Kidney tubule cell (primary cell): Measurements from ENCODE around the gene MDH1.
"Not testable (repeated sequence)": the region's sequence is repeated elsewhere in the genome, so short reads cannot be mapped to it uniquely, and the experiment has no call there.

Experiments
- DNase-seq: peaks from one replicate; pipeline ENCODE4 v3.0.0-alpha.2; 2018; ENCODE audit warnings: low spot score

MDH1 gene

GRCh38 chr2:63589148-63589958 is 590 bp downstream of the MDH1 start:
- peak; percentile 14 for DNase-seq

DNA sequence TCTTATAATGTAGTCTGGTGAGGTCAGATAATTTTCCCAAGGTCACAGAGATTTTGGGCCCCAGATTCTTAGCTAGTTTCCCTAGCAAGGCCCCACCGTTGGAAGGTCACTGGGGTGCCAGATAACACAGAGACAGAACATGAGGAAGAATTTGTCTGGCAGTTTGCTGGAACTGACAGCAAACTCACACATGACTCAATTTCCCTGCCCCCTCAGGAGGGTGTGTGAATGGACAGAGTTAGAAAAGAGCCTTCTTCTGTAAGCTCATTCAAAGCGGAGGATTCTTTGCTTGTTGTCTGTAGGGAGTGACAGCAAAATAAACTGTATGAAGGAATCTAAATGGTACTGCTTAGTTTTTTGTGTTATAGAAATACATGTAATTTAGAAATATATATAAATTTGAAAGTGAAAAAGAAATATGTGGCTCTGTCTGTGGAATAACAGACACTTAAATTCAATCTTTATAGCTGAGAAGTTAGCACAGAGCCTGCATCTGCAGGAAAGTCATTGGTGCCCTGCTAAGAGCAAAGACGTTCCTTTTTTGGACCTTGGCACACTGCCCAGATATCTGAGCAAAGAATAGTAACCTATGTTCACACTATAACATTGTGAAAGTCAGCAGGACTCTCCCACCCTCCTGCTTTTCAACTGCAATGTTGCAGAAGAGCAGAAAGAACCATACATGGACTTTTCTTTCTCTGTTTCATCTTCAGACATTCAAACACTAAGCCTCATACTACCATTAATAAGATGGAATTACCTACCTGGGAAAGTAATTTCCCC is 2.1 kb downstream of the MDH1 start:
- DNase-seq: peak; percentile 15

DNA sequence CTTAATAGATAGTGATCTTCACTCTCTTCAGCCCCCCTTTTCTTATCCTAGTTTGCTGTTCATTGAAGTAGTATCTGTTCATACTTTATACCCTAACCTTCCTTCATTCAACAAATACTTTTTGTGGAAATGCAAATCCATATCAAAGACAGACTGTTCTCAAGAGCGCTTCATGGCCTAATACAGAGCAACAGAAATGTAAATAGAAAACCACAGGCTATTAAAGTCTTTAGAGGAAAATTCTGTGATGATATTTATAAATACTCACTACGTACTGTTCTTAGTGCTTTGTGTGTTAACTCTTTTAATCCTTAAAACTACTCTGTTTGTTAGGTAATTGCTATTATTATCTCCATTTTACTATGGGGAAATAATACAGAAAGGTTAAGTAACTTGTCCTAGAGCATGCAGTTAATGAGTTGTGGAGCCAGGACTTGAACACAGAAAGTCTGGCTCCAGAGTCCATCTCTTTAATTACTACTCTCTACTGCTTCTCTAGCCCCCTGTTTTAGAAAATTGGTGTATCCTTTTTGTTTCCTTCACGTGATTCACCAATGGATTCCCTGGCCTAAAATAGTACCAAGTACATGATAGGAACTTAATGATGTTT is 2.9 kb downstream of the MDH1 start:
- DNase-seq: no peak

GRCh38 chr2:63594660-63595059 is 5.9 kb downstream of the MDH1 start:
- DNase-seq: peak; percentile 18

DNA sequence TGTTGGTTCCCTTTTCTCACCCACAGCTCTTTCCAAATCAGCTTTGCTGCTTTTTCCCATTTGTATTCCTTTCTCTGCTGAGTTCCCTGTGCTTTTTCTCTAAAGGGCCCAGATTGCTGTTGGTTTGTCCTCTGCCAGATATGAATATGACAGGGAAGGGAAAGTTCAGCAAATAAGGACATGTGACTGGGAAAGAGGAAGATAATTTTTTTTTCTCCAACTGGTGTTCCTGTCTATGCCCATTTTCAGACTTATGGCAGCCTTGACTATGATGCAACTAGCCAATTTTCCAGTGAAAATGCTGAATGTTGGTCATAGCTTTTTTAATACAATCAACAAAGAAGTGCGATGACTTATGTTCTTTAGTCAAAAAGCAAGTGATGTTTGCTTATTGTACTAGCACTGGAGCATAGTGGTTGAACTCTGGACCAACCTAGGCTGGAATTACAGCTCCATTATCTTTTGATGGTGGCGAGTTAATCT is 7.7 kb downstream of the MDH1 start:
- DNase-seq: no peak

GRCh38 chr2:63598981-63599380 is 10.2 kb downstream of the MDH1 start:
- peak; percentile 58 for DNase-seq

GRCh38 chr2:63600881-63601460 is 12.2 kb downstream of the MDH1 start:
- DNase-seq: no peak

- DNase-seq: no peak
Observed at GRCh38 chr2:63604666-63605065, 15.9 kb downstream of the MDH1 start.

GRCh38 chr2:63608865-63609264 is 20.1 kb downstream of the MDH1 start:
- not testable (repeated sequence) for DNase-seq

DNA sequence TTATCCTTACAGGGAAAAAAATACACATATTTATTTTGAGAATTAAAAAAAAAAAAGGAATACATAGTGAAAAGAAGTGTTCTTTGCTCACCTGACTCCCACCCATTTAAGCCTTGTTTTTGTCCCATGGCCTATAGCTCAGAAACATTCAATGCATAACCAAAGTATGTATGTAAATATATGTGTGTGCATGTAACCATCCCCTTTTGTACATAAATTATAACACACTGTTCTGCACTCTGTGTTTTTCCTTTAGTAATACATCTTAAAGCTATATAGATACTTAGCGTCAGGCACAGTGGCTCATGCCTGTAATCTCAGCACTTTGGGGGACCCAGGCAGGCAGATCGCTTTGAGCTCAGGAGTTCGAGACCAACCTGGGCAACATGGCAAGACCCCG is 21.8 kb downstream of the MDH1 start:
- no peak for DNase-seq

GRCh38 chr2:63613391-63613901 is 24.7 kb downstream of the MDH1 start:
- no peak for DNase-seq

DNA sequence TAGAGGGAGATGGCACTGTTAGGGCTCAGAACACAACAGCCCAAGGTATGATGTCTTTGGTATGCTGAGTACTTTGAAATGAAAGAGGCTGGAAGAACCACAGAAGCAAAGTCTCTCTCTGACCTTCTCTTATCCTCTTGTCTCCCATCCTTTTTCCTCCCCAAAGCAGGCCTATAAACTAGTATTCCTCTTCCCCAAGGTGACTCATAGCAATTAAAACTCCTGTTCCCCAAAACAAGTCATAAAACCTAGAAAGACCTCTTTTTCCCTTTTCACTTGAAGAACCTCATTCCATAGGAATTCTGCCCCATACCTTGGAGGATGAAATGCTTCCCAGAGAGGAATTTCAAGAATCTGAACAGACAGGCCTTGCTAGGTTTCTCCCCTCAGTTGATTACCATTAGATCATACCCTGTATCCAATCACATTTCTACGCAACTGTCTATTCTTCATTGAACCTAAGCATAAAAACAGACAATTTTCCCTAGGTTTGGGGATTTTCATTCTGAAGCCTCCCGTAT is 25.7 kb downstream of the MDH1 start:
- DNase-seq: peak; percentile 93

DNA sequence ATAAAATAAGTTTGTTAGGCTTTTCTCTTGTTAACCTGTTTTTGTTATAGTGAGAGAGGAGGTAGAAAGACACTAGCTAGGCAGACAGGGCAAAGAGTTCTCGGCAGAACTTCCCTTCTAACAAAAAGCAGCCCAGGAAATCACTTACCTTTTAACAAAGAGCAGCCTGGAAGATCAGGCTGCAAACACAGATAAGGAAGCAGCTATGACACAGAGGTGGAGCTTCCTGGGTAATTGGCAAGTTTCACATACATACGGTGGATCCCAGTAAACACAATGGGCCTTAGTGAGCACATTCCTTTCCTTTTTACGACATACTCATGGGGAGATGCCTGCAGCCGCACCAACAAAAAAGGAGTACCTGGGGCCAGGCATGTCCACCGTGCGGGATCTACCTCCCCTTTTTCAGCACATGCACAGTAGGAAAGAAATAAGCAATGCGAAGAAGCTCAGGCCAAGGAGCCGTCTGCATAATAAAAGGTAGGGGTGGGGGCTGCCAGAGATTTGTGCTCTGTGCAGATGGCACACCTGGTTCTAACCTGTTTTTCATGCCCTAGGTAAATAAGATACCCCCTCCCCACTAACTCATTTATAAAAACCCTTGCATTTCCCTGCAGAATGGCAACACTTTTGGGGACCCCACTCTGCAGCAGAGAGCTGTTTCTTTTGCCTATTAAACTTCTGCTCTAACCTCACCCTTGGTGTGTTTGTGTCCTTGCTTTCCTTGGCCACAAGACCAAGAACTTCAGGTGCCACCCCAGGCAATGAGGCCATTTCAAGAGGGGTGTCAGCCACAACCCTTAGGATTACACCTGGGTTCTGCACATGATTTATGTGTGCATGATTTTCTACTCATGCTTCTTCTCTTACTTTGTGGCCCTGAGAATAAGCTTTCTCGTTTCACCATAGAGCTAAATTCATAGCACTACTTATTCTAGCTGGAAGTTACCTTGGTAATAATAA is 26.5 kb downstream of the MDH1 start:
- peak; percentile 83 for DNase-seq

- DNase-seq: no peak
Observed at GRCh38 chr2:63617366-63617765, 28.6 kb downstream of the MDH1 start.

- no peak for DNase-seq
Observed at GRCh38 chr2:63619328-63619727, 30.6 kb downstream of the MDH1 start.

- DNase-seq: no peak
Observed at GRCh38 chr2:63622751-63623150, 34.0 kb downstream of the MDH1 start.

DNA sequence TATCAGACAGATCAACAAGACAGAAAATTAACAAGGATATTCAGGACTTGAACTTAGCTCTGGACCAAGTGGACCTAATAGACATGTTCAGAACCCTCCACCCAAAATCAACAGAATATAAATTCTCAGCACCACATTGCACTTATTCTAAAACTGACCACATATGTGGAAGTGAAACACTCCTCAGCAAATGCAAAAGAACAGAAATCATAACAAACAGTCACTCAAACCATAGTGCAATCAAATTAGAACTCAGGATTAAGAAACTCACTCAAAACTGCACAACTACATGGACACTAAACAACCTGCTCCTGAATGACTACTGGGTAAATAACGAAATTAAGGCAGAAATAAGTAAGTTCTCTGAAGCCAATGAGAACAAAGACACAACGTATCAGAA is 35.0 kb downstream of the MDH1 start:
- not testable (repeated sequence) for DNase-seq

GRCh38 chr2:63627866-63628265 is 39.1 kb downstream of the MDH1 start:
- DNase-seq: no peak

- no peak for DNase-seq
Observed at GRCh38 chr2:63628403-63628942, 39.7 kb downstream of the MDH1 start.

- DNase-seq: no peak
Observed at GRCh38 chr2:63631501-63631900, 42.7 kb downstream of the MDH1 start.
